ENCODE data around the gene GPS1.

The GPS1 gene

GRCh38 chr17:82060614-82061013 lies 8.9 kb downstream of the GPS1 start:
- peak; percentile 1; the same call in 1 of the 3 replicates for ATAC-seq

GRCh38 chr17:82061047-82061925 lies 9.6 kb downstream of the GPS1 start:
- TF ChIP-seq TOX (CRISPR knock-in tag; IDR thresholded peaks at IDR 0.05; ENCODE audit: borderline replicate concordance) (no peak), ZNF8 (CRISPR knock-in tag; IDR thresholded peaks at IDR 0.05) (no peak), ZNF70 (CRISPR knock-in tag; IDR thresholded peaks at IDR 0.05) (no peak)
- no peak for ATAC-seq

More at GRCh38 chr17:82060614-82061013, 8.9 kb downstream of the GPS1 start:
- TF ChIP-seq POU6F1 (CRISPR knock-in tag; IDR thresholded peaks at IDR 0.05; ENCODE audit: borderline replicate concordance, low read depth) (no peak), GLIS3 (CRISPR knock-in tag; IDR thresholded peaks at IDR 0.05) (no peak), ARNTL (CRISPR knock-in tag; IDR thresholded peaks at IDR 0.05; ENCODE audit: borderline replicate concordance, low read depth) (no peak), ZNF70 (CRISPR knock-in tag; IDR thresholded peaks at IDR 0.05) (no peak), ISL1 (CRISPR knock-in tag; IDR thresholded peaks at IDR 0.05) (no peak), ZFP30 (CRISPR knock-in tag; IDR thresholded peaks at IDR 0.05) (no peak)

GRCh38 chr17:82062076-82062983 lies 10.6 kb downstream of the GPS1 start:
- ATAC-seq, result no peak
- no peak for TF ChIP-seq TCF4 (CRISPR knock-in tag; IDR thresholded peaks at IDR 0.05; ENCODE audit: borderline replicate concordance)
- TF ChIP-seq ESRRG (CRISPR knock-in tag; IDR thresholded peaks at IDR 0.05), result no peak
- no peak for TF ChIP-seq GLIS3 (CRISPR knock-in tag; IDR thresholded peaks at IDR 0.05)
- no peak for TF ChIP-seq TOX (CRISPR knock-in tag; IDR thresholded peaks at IDR 0.05; ENCODE audit: borderline replicate concordance)
- no peak for TF ChIP-seq ZFP3 (CRISPR knock-in tag; IDR thresholded peaks at IDR 0.05)
- TF ChIP-seq ISL1 (CRISPR knock-in tag; IDR thresholded peaks at IDR 0.05), result no peak
- TF ChIP-seq SNAI2 (CRISPR knock-in tag; IDR thresholded peaks at IDR 0.05), result no peak
- no peak for TF ChIP-seq CSRNP3 (CRISPR knock-in tag; IDR thresholded peaks at IDR 0.05)
- TF ChIP-seq, protein P1, sequence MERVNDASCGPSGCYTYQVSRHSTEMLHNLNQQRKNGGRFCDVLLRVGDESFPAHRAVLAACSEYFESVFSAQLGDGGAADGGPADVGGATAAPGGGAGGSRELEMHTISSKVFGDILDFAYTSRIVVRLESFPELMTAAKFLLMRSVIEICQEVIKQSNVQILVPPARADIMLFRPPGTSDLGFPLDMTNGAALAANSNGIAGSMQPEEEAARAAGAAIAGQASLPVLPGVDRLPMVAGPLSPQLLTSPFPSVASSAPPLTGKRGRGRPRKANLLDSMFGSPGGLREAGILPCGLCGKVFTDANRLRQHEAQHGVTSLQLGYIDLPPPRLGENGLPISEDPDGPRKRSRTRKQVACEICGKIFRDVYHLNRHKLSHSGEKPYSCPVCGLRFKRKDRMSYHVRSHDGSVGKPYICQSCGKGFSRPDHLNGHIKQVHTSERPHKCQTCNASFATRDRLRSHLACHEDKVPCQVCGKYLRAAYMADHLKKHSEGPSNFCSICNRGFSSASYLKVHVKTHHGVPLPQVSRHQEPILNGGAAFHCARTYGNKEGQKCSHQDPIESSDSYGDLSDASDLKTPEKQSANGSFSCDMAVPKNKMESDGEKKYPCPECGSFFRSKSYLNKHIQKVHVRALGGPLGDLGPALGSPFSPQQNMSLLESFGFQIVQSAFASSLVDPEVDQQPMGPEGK (CRISPR knock-in tag; IDR thresholded peaks at IDR 0.05; ENCODE audit: borderline replicate concordance), result no peak
- TF ChIP-seq RARB (CRISPR knock-in tag; IDR thresholded peaks at IDR 0.05), result no peak
- no peak for TF ChIP-seq ARNTL (CRISPR knock-in tag; IDR thresholded peaks at IDR 0.05; ENCODE audit: borderline replicate concordance, low read depth)
- no peak for TF ChIP-seq ZFP30 (CRISPR knock-in tag; IDR thresholded peaks at IDR 0.05)
- TF ChIP-seq CREB5 (CRISPR knock-in tag; IDR thresholded peaks at IDR 0.05; ENCODE audit: low read depth), result no peak
- no peak for TF ChIP-seq OSR1 (CRISPR knock-in tag; IDR thresholded peaks at IDR 0.05)
- no peak for TF ChIP-seq POU6F1 (CRISPR knock-in tag; IDR thresholded peaks at IDR 0.05; ENCODE audit: borderline replicate concordance, low read depth)
- no peak for TF ChIP-seq ZC3H10 (CRISPR knock-in tag; IDR thresholded peaks at IDR 0.05)
- TF ChIP-seq, protein P2, sequence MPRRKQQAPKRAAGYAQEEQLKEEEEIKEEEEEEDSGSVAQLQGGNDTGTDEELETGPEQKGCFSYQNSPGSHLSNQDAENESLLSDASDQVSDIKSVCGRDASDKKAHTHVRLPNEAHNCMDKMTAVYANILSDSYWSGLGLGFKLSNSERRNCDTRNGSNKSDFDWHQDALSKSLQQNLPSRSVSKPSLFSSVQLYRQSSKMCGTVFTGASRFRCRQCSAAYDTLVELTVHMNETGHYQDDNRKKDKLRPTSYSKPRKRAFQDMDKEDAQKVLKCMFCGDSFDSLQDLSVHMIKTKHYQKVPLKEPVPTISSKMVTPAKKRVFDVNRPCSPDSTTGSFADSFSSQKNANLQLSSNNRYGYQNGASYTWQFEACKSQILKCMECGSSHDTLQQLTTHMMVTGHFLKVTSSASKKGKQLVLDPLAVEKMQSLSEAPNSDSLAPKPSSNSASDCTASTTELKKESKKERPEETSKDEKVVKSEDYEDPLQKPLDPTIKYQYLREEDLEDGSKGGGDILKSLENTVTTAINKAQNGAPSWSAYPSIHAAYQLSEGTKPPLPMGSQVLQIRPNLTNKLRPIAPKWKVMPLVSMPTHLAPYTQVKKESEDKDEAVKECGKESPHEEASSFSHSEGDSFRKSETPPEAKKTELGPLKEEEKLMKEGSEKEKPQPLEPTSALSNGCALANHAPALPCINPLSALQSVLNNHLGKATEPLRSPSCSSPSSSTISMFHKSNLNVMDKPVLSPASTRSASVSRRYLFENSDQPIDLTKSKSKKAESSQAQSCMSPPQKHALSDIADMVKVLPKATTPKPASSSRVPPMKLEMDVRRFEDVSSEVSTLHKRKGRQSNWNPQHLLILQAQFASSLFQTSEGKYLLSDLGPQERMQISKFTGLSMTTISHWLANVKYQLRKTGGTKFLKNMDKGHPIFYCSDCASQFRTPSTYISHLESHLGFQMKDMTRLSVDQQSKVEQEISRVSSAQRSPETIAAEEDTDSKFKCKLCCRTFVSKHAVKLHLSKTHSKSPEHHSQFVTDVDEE (CRISPR knock-in tag; IDR thresholded peaks at IDR 0.05), result no peak
